Esophagus squamous epithelium (tissue), 4 donors: ENCODE results near the gene EPS8.

Experiments used
- POLR2A ChIP-seq, 4 donors: fragments of 450-650 bp; IDR thresholded peaks; one replicate each; pipeline ENCODE4 v1.6.1; 2017; ENCODE audit warnings: antibody characterized with exemption in 4 of 4, mild to moderate bottlenecking in 4 of 4, moderate library complexity in 3 of 4
- TF ChIP-seq, protein P1 (sequence below), 6 experiments: fragments of 450-650 bp in 4 of 6; fragments of 200-600 bp in 2 of 6; sonication (generic) in 2 of 6; IDR thresholded peaks; one replicate each; pipeline ENCODE4 v1.5.1; 2016 to 2019; ENCODE audit warnings: antibody characterized with exemption in 6 of 6, mild to moderate bottlenecking in 4 of 6, moderate library complexity in 4 of 6

- TF ChIP-seq POLR2A (IDR thresholded peaks at IDR 0.05) = no peak
- TF ChIP-seq, protein P1, sequence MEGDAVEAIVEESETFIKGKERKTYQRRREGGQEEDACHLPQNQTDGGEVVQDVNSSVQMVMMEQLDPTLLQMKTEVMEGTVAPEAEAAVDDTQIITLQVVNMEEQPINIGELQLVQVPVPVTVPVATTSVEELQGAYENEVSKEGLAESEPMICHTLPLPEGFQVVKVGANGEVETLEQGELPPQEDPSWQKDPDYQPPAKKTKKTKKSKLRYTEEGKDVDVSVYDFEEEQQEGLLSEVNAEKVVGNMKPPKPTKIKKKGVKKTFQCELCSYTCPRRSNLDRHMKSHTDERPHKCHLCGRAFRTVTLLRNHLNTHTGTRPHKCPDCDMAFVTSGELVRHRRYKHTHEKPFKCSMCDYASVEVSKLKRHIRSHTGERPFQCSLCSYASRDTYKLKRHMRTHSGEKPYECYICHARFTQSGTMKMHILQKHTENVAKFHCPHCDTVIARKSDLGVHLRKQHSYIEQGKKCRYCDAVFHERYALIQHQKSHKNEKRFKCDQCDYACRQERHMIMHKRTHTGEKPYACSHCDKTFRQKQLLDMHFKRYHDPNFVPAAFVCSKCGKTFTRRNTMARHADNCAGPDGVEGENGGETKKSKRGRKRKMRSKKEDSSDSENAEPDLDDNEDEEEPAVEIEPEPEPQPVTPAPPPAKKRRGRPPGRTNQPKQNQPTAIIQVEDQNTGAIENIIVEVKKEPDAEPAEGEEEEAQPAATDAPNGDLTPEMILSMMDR (IDR thresholded peaks at IDR 0.05) = no peak
These were observed 76.1 kb downstream of the EPS8 start for GRCh38 chr12:15712823-15713660.
